Measurements from ENCODE around the gene ASIC1.
A peak's percentile ranks its signal among the peaks of the same experiment; 100 is the strongest.

Gene ASIC1

GRCh38 chr12:50057000-50057841, at the start of gene ASIC1:
Gene ASIC1, plus strand, starts transcription at chr12:50057596. Its CDS starts 1,171 bp downstream, at chr12:50058767.
- no peaks in the 10 kb centered on the region for H3K9me3 ChIP-seq (ENCODE audit: control insufficient read depth, low read length)
- no peaks in the 10 kb centered on the region for H3K27me3 ChIP-seq (ENCODE audit: control insufficient read depth, insufficient read depth, low read length)
- TF ChIP-seq CTCF (IDR thresholded peaks at IDR 0.05), result peak; percentile 18
- H2AFZ ChIP-seq, result peak within 1 kb of the TSS; percentile 96
- peak within 1 kb of the TSS; percentile 72 for H3K4me3 ChIP-seq (ENCODE audit: low read depth, low read length)
- H3K79me2 ChIP-seq, result no peaks in the 10 kb centered on the region
- no peaks in the 10 kb centered on the region for H3K36me3 ChIP-seq (ENCODE audit: control insufficient read depth, insufficient read depth, low read length)
- peaks cover 10% of the 10 kb centered on the region for H3K4me1 ChIP-seq
- peak within 1 kb of the TSS; percentile 80 for H3K4me2 ChIP-seq (ENCODE audit: low read length)
- no peak within 1 kb of the TSS for H3K27ac ChIP-seq
- H3K9ac ChIP-seq, result peak within 1 kb of the TSS; percentile 6

GRCh38 chr12:50013361-50014147, 43.8 kb upstream of the ASIC1 start:
- Histone ChIP-seq H3K36me3 (ENCODE audit: control insufficient read depth, insufficient read depth, low read length) (no peaks in the 10 kb centered on the region), H3K79me2 (no peaks in the 10 kb centered on the region), H3K9me3 (ENCODE audit: control insufficient read depth, low read length) (no peaks in the 10 kb centered on the region), H3K27me3 (ENCODE audit: control insufficient read depth, insufficient read depth, low read length) (no peaks in the 10 kb centered on the region), H3K4me1 (no peaks in the 10 kb centered on the region), H2AFZ (no peak overlapping the region), H3K27ac (no peak overlapping the region), H3K9ac (no peak overlapping the region), H3K4me2 (ENCODE audit: low read length) (no peak overlapping the region), H3K4me3 (ENCODE audit: low read depth, low read length) (no peak overlapping the region)
- no peak for TF ChIP-seq CTCF (IDR thresholded peaks at IDR 0.05)

GRCh38 chr12:50014342-50014741, 43.1 kb upstream of the ASIC1 start:
- Histone ChIP-seq H3K4me3 (ENCODE audit: low read depth, low read length) (no peak overlapping the region), H2AFZ (no peak overlapping the region), H3K27ac (no peak overlapping the region), H3K27me3 (ENCODE audit: control insufficient read depth, insufficient read depth, low read length) (no peaks in the 10 kb centered on the region), H3K9me3 (ENCODE audit: control insufficient read depth, low read length) (no peaks in the 10 kb centered on the region), H3K4me2 (ENCODE audit: low read length) (no peak overlapping the region), H3K79me2 (no peaks in the 10 kb centered on the region), H3K36me3 (ENCODE audit: control insufficient read depth, insufficient read depth, low read length) (no peaks in the 10 kb centered on the region), H3K9ac (no peak overlapping the region), H3K4me1 (no peaks in the 10 kb centered on the region)
- no peak for TF ChIP-seq CTCF (IDR thresholded peaks at IDR 0.05)

- TF ChIP-seq CTCF (IDR thresholded peaks at IDR 0.05), result no peak
- no peak overlapping the region for H3K27ac ChIP-seq
- no peak overlapping the region for H3K4me3 ChIP-seq (ENCODE audit: low read depth, low read length)
- no peaks in the 10 kb centered on the region for H3K36me3 ChIP-seq (ENCODE audit: control insufficient read depth, insufficient read depth, low read length)
- H3K9me3 ChIP-seq (ENCODE audit: control insufficient read depth, low read length), result no peaks in the 10 kb centered on the region
- peak overlapping the region; percentile 47 for H2AFZ ChIP-seq
- no peaks in the 10 kb centered on the region for H3K4me1 ChIP-seq
- H3K79me2 ChIP-seq, result no peaks in the 10 kb centered on the region
- no peak overlapping the region for H3K4me2 ChIP-seq (ENCODE audit: low read length)
- no peak overlapping the region for H3K9ac ChIP-seq
- H3K27me3 ChIP-seq (ENCODE audit: control insufficient read depth, insufficient read depth, low read length), result no peaks in the 10 kb centered on the region
Observed at GRCh38 chr12:50016501-50017475, 40.6 kb upstream of the ASIC1 start.
